Measurements from ENCODE around the gene PCDH8.

DNA sequence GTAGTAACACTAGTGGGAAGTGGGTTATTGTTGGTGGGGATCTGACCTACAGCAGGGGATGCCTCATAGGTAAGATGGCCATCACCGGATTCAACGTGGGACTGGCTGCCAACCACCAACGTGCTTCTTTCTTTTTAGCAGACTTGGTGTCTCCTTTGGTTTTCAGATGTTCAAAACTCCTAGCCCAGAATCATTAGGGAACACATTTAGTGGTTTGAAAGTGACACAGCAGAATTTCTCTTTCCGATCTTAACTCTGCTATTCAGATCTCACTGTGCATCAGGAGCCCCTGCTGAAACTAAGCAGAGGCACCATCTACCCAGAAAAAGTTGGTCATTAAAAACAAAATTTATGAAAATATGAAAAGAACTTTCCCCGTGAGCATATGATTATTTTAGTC, 36.7 kb upstream of the PCDH8 start:
- TF ChIP-seq SP1 (IDR thresholded peaks at IDR 0.05) (no peak), TARDBP (IDR thresholded peaks at IDR 0.05) (no peak), SUZ12 (IDR thresholded peaks at IDR 0.05) (no peak)

Data from HEK293T (cell line).